MM.1S (cell line): ENCODE measurements around the gene GZMA.

Source experiments
- EZH2 ChIP-seq: fragments of 300-600 bp; sonication (generic); optimal IDR thresholded peaks from 2 replicates; pipeline ENCODE3; 2017; ENCODE audit warnings: low read depth, mild to moderate bottlenecking, antibody characterized with exemption, low read length, mixed read lengths
- TF ChIP-seq, protein P1 (sequence below): fragments of 300-600 bp; sonication (generic); IDR thresholded peaks from 2 replicates; pipeline ENCODE4 v1.5.1; 2016; ENCODE audit warnings: antibody characterized with exemption, low read length, mixed read lengths

DNA sequence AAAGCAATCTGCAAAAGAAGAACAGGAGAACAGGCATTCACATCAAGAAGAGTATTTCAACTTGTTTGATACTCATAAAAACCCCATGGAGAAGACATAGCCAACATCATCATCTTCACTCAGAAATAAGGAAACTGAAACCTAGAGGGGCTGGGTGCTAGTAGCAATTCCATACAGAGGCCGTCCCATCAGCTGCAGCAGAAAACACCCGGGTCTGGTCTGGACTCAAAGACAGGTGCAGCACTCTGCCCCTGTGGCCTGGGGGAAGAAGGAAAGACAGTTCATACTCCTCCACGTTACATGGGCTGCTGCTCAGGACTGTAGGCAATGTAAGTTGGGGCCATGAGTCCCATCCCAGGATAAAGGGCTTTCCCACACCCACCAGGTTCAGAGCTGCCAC, 11.6 kb downstream of the GZMA start:
- TF ChIP-seq, protein P1, sequence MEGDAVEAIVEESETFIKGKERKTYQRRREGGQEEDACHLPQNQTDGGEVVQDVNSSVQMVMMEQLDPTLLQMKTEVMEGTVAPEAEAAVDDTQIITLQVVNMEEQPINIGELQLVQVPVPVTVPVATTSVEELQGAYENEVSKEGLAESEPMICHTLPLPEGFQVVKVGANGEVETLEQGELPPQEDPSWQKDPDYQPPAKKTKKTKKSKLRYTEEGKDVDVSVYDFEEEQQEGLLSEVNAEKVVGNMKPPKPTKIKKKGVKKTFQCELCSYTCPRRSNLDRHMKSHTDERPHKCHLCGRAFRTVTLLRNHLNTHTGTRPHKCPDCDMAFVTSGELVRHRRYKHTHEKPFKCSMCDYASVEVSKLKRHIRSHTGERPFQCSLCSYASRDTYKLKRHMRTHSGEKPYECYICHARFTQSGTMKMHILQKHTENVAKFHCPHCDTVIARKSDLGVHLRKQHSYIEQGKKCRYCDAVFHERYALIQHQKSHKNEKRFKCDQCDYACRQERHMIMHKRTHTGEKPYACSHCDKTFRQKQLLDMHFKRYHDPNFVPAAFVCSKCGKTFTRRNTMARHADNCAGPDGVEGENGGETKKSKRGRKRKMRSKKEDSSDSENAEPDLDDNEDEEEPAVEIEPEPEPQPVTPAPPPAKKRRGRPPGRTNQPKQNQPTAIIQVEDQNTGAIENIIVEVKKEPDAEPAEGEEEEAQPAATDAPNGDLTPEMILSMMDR = no peak
- TF ChIP-seq EZH2 = no peak
